Measurements from ENCODE around the gene ZDHHC19. TPM values are rescaled to one million over a fixed set of nuclear protein-coding genes. Genes with fewer than 3 reads are reported as not detected.

Gene ZDHHC19, protein sequence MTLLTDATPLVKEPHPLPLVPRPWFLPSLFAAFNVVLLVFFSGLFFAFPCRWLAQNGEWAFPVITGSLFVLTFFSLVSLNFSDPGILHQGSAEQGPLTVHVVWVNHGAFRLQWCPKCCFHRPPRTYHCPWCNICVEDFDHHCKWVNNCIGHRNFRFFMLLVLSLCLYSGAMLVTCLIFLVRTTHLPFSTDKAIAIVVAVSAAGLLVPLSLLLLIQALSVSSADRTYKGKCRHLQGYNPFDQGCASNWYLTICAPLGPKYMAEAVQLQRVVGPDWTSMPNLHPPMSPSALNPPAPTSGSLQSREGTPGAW
- not detected in 2 replicates for total RNA-seq

DNA sequence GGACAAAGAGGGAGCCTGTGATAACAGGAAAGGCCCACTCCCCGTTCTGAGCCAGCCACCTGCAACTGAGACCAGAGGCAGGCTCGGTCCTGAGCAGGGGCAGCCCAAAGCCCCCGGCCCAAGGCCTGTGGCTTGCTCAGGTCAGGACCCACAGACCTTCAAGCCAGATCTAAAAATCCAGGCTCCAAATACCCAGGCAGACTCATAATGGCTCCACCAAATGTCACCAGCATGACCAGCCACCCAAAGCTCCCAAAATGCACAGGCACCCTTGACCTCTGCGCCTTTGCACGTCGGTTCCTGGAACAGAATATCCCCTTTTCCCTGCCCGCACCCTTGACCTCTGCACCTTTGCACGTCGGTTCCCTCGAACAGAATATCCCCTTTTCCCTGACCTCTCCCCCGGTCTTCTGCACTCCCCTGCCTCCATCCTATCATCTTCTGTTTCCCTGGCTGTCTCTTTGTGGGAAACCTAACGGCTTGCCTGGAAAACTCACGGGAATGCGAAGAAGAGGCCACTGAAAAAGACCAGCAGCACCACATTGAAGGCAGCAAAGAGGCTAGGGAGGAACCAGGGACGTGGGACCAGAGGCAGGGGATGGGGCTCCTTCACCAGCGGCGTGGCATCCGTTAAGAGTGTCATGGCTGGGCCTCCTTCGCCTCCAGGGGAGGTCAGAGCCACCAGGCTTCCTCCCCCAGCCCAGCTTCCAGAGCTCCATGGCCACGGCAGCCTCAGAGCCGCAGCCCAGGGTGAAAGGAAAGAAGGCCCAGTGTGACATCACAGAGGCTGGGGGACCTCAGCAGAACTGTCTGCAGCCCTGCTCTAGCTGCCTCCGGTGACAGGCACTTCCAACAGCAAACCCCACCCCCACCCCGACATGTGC, at the start of gene ZDHHC19:
ZDHHC19 (minus strand) TSS at position 728 of the 884 bp plus-strand sequence; CDS start at position 643, 85 bp downstream.

DNA sequence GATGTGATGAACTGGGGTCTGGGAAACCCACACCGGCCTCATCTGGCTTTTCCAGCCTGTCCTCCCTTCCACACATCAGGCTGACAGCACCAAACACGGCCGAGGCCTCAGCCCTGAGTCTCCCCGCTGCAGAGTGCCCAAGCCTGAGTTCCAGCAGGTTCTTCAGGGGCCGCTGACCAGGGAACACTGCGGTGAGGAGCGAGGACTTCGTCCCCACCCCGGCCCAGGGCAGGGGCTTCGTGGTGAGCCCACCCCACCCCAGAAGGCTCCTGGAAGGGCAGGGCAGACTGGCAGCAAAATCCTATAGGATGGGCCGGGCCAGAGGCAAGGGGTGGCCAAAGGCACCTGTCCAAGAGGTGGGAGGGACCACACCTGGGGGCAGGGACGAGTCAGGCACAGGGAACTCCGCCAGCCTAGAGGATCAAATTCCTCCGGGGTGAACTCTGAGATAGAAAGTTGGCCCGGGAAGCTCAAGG, 4.9 kb upstream of the ZDHHC19 start, which contains the start of gene SLC51A:
SLC51A (plus strand) TSS at position 446 of the 476 bp plus-strand sequence. CDS start 179 bp downstream, outside the sequence.

Small RNA genes lying within 50 kb of the gene (small RNA-seq; reads per million reads assigned to genes)
- gene RF00019, result not detected

Other genes with a start within 250 kb of the ZDHHC19 start
- gene TFRC, start 129.3 kb downstream of the ZDHHC19 start, total RNA-seq, result 36.5 and 43.7 TPM in 2 replicates
- gene SLC51A, start 5.1 kb upstream of the ZDHHC19 start, total RNA-seq, result not detected in 2 replicates
- 76.2 and 117 TPM in 2 replicates for gene PCYT1A, start 76.3 kb upstream of the ZDHHC19 start, total RNA-seq
- gene DYNLT2B, start 106.8 kb upstream of the ZDHHC19 start, total RNA-seq, result 13.9 and 15.3 TPM in 2 replicates
- 0.11 TPM in 1 of 2 replicates, not detected in the other for gene TM4SF19, start 127.0 kb upstream of the ZDHHC19 start, total RNA-seq
- gene UBXN7, start 221.0 kb upstream of the ZDHHC19 start, total RNA-seq, result 19.5 and 23.9 TPM in 2 replicates

Measured in placental epithelial cell (primary cell).